Left lobe of liver (tissue), 2 donors: ENCODE results near the gene TXNDC5. TPM values are rescaled to one million over a fixed set of nuclear protein-coding genes. Genes with fewer than 3 reads are reported as not detected.
"Not testable (repeated sequence)": the region's sequence is repeated elsewhere in the genome, so short reads cannot be mapped to it uniquely, and the experiment has no call there.

Source experiments
- ATAC-seq: fragments of 200-7000 bp; cut with Tn5 transposase; one replicate; pipeline ENCODE4 v1.9.1; 2020; ENCODE audit warnings: mild to moderate bottlenecking, moderate library complexity
- DNase-seq: peaks from one replicate; pipeline ENCODE4 v3.0.0-alpha.2; 2020; ENCODE audit warnings: low spot score
- total RNA-seq: library from RNA; stranded (reverse); gene quantifications from one replicate; pipeline ENCODE4 v1.2.1, GENCODE V29; 2021
- donor health status: DM: no; HTN: no; CAD: no; lungs with moderate emphysema.
- donor health status: DM: no; HTN: yes; CAD: no.

The TXNDC5 gene
- total RNA-seq, 1 donor from 2014 or later = 121 TPM

DNA sequence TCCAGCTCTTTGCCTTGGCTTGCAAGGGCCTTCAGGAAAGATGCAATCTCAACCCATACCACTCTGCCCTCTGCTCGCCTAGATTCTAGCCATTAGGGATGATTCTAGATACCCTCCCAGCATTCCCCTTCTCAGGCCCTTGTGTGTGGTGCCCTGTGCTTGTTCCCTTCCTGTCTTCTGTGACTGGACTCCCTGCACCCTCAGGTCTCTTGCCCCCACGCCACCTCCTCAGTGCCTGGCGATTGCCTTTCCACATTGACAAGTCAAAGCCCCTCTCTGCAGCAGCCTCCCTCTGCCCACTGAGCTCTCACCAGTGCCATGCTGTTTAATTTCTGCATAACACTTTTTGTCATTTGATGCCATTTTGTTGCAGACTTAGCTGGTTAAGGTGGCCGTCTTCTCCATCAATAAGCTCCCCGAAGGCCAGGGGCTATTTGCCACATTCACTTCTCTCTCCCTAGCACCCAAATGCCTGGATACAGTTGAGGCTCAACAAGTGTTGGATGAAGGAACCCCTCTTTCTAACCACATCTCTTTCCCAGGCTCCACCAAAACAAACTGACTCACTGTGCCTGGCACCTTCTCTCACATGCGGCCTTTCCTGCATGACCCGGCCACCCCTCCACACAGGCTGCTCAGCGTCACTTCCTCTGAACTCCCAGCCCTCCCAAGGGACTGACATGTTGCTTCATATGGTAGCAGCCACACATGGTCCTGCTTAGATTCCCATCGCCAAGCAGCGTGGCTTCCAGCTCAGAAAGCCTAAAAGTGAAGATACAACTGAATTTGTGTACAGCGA lies 4.6 kb upstream of the TXNDC5 start:
- no peak for ATAC-seq
- no peak for DNase-seq

DNA sequence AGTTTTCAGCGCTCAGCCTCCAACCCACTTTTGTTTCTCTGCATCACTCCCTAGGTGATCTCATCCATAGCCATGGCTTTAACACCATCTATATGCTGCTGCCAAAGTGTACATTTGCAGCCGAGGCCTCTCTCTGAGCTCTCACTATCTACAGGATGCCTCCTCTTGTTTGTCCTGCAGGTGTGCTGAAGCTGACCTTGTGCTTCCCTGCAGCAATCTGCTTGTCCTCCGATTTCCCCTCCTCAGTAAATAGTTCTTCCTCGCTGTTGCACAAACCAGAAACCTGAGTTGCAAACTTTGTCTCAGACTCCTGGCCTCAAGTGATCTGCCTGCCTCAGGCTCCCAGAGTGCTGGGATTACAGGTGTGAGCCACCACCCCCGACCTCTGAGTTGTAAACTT lies 3.7 kb upstream of the TXNDC5 start:
- no peak for ATAC-seq

DNA sequence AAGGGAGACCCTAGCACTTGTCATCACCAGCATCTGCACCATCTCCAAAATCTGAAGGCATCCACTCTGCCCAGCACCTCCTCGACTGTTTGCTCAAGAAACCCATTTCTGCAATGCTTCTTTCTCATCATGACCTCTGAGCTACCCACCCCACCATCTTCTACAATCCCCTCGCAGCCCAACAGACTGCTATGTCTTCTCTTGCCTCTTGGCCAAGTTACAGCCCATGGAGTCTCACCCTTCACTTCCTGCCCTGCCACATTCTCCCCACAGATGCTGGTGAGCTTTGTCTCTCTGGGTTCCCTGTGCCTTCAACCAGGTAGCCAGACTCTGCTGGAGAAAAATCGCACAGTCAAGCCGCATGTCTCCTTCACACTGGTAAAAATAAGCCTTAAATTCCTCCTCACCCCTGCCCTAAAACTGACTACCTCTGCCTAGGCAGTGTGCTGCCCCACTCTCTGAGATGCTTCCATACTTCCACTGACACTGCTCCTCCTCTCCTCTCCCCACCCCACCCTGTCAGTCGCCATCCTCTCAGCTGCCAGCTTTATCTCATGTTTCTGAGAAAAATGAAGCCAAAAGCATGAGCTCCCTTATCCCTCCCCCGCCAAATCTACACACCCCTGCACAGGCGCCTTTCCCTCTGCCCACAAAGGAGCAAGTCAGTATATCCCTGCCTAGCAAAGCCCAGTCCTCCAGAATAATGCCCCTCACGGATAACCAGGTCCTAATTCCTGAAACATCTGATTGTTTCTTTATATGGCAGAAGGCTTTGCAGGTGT lies 2.3 kb upstream of the TXNDC5 start:
- no peak for DNase-seq
- ATAC-seq = no peak

More for the DNA sequence above, 3.7 kb upstream of the TXNDC5 start:
- DNase-seq = no peak

DNA sequence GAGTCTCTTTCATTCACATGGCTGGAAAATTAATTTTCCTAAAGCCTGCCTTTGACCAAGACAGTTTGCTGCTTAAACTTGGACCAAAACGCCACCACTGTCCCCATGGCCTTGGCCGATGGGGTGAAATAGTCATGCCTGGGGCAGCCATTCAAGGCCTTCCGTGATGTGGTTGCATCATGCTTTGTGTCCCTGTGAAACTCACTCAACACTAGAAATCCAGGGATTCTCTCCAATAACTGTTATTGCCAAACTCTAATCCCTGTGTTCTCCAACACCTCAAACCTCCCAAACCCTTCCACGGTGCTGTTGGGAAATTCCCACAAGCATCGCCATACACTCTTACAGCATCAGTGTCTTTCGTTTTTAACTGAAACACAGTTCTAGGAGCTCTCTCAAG lies 1.4 kb upstream of the TXNDC5 start:
- peak; percentile 29 for ATAC-seq
- DNase-seq = peak; percentile 82

- no peak for DNase-seq
- no peak for ATAC-seq
Observed at GRCh38 chr6:7911345-7911725, 747 bp upstream of the TXNDC5 start.

DNA sequence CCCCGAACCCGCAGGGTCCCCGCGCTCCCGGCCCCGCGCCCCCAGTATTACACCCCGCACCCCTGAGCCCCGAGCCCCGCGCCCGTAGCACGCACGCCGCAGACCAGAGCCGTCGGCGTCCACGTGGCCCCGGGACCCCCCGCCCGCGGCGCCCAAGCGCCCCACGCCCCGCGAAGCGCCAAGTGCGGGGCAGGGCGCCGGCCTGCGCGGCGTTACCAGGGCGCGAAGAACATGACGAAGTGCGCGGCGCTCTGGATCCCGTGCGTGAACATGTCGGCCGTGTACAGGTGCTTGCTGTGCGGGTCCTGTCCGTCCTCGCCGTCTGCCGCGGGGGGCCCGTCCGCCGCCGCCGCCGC lies 312 bp downstream of the TXNDC5 start:
- peak; percentile 49 for DNase-seq
- no peak for ATAC-seq

DNA sequence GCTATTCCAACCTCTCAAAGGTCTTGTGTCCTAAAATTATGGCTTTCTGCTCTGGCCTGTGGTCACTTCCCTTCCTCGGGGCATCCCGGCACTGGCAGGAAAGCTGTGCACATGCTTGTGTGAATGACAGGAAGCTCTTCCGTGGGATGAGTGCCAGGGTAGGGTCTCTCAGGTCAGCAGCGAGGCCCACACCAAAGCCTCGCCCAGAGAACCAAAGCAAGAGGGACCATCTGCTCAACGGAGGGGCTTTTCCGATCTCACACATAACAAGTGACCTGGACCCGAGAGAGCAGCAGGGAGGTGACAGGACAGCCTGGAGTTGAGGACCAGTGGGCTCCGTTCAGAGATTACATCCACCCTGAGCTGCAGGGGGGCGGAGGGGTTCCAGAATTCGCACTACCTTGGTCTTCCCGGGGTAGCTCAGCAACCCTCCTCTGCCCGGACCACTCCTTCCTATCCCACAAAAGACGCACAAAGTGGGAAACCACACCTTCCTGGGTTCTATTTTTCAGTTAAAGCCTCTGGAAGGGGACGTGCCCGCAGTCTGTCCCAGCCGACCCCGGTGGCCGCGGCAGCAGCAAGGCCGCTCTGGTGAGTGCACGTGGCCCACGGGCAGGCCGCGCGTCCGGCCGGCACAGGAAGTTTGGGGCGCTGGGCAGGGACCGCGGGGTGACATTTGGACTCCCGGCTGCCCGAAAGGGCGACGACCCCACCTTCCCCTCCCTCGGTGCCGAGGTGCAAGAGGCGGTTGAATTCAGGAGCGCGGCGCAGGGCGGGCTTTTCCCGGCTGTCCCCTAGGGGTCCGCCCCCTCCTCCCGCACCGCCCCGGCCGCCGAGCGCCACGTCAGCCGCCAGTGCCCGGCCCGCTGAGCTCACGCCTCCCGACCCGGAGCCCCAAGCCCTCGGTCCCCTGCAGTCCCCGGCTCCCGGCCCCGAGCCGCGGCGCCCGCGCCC lies 988 bp downstream of the TXNDC5 start:
- DNase-seq (peak; percentile 93), ATAC-seq (peak; percentile 81)

DNA sequence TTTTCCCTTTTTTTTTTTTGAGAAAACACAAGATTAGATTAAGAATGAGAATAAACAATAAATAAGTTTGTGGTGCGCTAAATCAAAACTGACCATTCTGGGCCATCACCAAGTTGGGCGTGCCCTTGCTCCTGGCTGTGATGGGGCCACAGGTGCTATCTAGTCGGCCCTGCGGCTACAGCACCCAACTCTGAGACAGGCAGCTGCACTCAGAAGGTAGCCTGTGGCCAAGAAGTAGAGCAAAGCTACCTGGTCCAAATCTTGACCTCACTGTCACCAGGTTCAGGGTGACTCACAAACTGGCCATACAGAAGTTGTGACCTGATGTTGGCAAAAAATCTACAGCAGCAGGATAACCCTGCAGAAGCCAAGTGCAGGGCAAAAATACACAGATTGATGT lies 3.4 kb downstream of the TXNDC5 start:
- DNase-seq (no peak), ATAC-seq (no peak)

DNA sequence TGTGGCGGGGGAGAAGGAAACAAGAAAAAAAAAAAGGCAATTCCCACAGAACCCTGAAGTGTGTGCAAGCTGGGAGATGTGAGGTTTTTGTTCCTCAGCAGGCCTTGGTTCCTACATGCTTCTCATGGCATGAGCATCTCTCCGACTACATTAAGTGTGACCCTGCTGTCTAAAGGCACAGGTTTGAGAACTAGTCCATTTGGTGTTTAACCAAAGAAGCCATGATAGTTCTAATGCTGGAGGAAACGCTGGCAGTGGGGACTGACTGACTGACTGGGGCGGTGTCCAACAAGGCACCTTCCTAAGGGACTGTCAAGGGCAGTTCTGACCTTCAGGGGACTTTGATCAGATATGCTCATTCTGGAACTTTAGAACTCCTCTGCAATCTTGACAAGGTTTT lies 3.8 kb downstream of the TXNDC5 start:
- DNase-seq (no peak), ATAC-seq (no peak)

DNA sequence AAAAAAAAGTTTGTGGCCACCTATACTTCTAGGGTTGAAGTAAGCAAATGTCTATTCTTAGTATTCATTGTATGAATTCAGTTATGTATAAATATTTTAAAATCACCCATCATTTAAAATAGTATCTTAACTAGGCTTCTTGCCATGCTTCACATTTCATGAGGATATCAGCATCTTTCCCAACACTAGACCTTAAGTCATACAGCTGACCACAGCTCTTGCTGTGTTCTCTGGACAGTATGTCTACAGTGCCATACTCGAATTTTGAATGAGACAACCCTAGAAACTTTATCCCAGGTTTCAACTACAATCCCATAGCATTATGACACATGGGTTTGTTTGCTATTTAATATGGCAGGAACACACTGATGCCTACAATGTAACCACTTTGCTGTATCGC lies 5.2 kb downstream of the TXNDC5 start:
- no peak for ATAC-seq
- DNase-seq = no peak

- DNase-seq = peak; percentile 81
- peak; percentile 85 for ATAC-seq
Observed at GRCh38 chr6:7904654-7905319, 5.8 kb downstream of the TXNDC5 start.

GRCh38 chr6:7903673-7904072 lies 6.9 kb downstream of the TXNDC5 start:
- no peak for DNase-seq
- no peak for ATAC-seq

DNA sequence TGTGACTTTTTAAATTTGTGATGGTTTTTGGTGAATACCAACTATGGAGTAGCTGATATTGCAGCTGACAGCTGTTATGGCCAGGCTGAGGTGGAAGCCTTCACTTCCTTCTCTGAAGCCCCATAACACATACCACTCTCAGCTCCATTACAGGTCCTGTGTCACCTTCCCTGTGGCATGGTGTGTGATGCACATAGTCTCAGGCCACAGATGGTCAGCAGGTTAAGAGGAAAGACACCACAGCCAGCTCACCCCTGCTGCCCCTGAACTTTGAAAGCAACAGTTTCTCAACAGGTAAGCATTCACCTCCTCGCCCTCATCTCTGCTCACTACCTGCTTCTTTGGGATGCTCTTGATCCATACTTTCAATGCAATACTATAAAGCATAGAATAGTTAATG lies 7.7 kb downstream of the TXNDC5 start:
- DNase-seq (no peak), ATAC-seq (no peak)

- ATAC-seq (no peak), DNase-seq (no peak)
Observed at GRCh38 chr6:7902221-7902620, 8.4 kb downstream of the TXNDC5 start.

GRCh38 chr6:7901780-7902179 lies 8.8 kb downstream of the TXNDC5 start:
- no peak for ATAC-seq

GRCh38 chr6:7901056-7901455 lies 9.5 kb downstream of the TXNDC5 start:
- ATAC-seq (peak; percentile 41), DNase-seq (peak; percentile 62)

More at GRCh38 chr6:7901780-7902179, 8.8 kb downstream of the TXNDC5 start:
- no peak for DNase-seq

DNA sequence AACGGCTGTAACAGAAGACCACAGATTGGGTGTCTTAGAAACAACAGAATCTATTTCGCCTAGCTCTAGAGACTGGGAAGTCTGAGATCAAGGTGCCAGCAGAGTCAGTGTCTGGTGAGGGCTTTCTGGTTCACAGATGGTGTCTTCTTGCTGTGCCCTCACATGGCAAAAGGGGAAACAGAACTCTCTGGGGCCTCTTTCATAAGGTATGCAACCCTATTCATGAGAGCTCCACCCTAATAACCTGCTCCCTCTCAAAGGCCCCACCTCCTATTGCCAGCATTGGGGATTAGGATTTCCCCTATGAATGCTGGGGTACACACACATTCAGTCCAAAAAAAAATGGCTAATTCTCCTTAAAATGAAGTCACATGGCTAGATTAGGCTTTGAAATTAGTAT lies 10.0 kb downstream of the TXNDC5 start:
- DNase-seq (no peak), ATAC-seq (no peak)

GRCh38 chr6:7899889-7900213 lies 10.7 kb downstream of the TXNDC5 start:
- peak; percentile 7 for ATAC-seq
- no peak for DNase-seq

DNA sequence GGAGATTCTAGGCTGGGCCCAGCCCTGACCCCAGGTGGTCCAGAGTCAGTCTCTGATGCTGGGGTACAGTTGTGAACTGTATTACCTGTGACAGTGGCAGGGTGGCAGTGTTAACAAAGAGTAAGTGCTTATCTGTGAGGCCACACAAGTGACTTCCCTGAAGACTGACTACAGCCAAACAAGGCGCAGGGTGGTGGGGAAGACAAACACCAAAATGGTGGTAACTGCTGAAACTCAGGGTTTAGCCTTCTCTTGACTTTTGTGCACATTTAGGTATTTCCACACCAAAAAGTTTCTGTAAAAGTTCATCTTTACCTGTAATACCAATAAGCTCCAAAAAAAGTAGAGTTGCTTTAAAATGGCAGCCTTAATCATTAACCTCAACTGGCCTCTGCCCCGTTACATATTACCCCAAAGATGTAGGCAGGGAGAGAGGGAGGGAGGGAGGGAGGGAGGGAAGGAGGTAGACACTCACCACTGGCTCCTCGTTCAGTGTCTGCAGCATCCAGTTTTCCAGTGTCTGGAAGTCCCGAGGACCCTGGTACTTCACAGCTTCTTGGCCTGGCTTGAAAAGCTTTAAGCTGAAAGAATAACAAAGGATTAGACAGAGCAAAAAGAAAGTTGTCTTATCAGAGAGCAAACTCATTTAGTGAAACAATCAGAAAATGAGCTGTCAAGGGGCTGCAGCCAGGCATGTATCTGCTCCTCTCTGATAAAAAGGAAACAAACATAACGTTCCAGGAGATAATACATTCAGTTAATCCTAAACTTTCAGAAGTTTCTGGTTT lies 11.3 kb downstream of the TXNDC5 start:
- peak; percentile 74 for ATAC-seq

DNA sequence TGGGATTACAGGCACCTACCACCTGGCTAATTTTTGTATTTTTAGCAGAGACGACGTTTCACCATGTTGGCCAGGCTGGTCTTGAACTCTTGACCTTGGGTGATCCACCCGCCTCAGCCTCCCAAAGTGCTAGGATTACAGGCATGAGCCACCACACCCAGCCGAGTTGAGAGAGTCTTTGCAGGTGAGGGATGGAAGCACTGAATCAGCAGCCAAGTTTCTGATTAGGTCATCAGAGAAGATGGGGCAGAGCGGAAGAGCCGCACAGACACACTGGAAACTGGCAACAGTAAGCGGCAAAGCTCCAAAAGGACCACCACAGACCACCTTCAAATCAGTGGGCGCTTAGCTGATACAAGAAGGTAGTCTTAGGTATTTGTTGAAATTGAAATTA lies 12.4 kb downstream of the TXNDC5 start:
- not testable (repeated sequence) for DNase-seq, ATAC-seq

More for the DNA sequence above, 11.3 kb downstream of the TXNDC5 start:
- DNase-seq = no peak
